ENCODE data around the gene ZNF536.

The ZNF536 gene

GRCh38 chr19:30567536-30568232 is 195.5 kb downstream of the ZNF536 start:
- Histone ChIP-seq H3K4me3 (no peak overlapping the region), H3K27ac (no peak overlapping the region)

- H3K27ac ChIP-seq, result no peak overlapping the region
- H3K4me3 ChIP-seq, result no peak overlapping the region
Observed at GRCh38 chr19:30570194-30570593, 198.0 kb downstream of the ZNF536 start.

GRCh38 chr19:30577551-30578105 is 205.4 kb downstream of the ZNF536 start:
- Histone ChIP-seq H3K27ac (no peak overlapping the region), H3K4me3 (no peak overlapping the region)

GRCh38 chr19:30579419-30579818 is 207.2 kb downstream of the ZNF536 start:
- Histone ChIP-seq H3K4me3 (no peak overlapping the region), H3K27ac (no peak overlapping the region)

GRCh38 chr19:30580673-30581072 is 208.5 kb downstream of the ZNF536 start:
- H3K4me3 ChIP-seq, result no peak overlapping the region
- no peak overlapping the region for H3K27ac ChIP-seq

GRCh38 chr19:30584090-30584489 is 211.9 kb downstream of the ZNF536 start:
- no peak overlapping the region for H3K4me3 ChIP-seq
- no peak overlapping the region for H3K27ac ChIP-seq

GRCh38 chr19:30587869-30588268 is 215.7 kb downstream of the ZNF536 start:
- H3K27ac ChIP-seq, result no peak overlapping the region
- H3K4me3 ChIP-seq, result no peak overlapping the region

GRCh38 chr19:30590596-30591229 is 218.5 kb downstream of the ZNF536 start:
- no peak overlapping the region for H3K4me3 ChIP-seq
- no peak overlapping the region for H3K27ac ChIP-seq

GRCh38 chr19:30593356-30593755 is 221.2 kb downstream of the ZNF536 start:
- no peak overlapping the region for H3K27ac ChIP-seq
- no peak overlapping the region for H3K4me3 ChIP-seq

- no peak overlapping the region for H3K27ac ChIP-seq
Observed at GRCh38 chr19:30593975-30594745, 222.0 kb downstream of the ZNF536 start.

GRCh38 chr19:30596268-30596667 is 224.1 kb downstream of the ZNF536 start:
- Histone ChIP-seq H3K27ac (no peak overlapping the region), H3K4me3 (no peak overlapping the region)

More at GRCh38 chr19:30593975-30594745, 222.0 kb downstream of the ZNF536 start:
- H3K4me3 ChIP-seq, result no peak overlapping the region

GRCh38 chr19:30596813-30597399 is 224.7 kb downstream of the ZNF536 start:
- no peak overlapping the region for H3K27ac ChIP-seq
- H3K4me3 ChIP-seq, result no peak overlapping the region

GRCh38 chr19:30598688-30599087 is 226.5 kb downstream of the ZNF536 start:
- H3K4me3 ChIP-seq, result no peak overlapping the region
- H3K27ac ChIP-seq, result no peak overlapping the region

- Histone ChIP-seq H3K4me3 (no peak overlapping the region), H3K27ac (no peak overlapping the region)
Observed at GRCh38 chr19:30602661-30603350, 230.6 kb downstream of the ZNF536 start.

- H3K4me3 ChIP-seq, result no peak overlapping the region
Observed at GRCh38 chr19:30604657-30605056, 232.5 kb downstream of the ZNF536 start.

GRCh38 chr19:30605333-30605732 is 233.1 kb downstream of the ZNF536 start:
- H3K4me3 ChIP-seq, result no peak overlapping the region
- H3K27ac ChIP-seq, result no peak overlapping the region

More at GRCh38 chr19:30604657-30605056, 232.5 kb downstream of the ZNF536 start:
- H3K27ac ChIP-seq, result no peak overlapping the region

GRCh38 chr19:30606114-30607050 is 234.2 kb downstream of the ZNF536 start:
- no peak overlapping the region for H3K27ac ChIP-seq
- no peak overlapping the region for H3K4me3 ChIP-seq
